HG03039 (cell line): ENCODE results near the gene VPS33B.

Experiments
- ATAC-seq: cut with Tn5 transposase; IDR thresholded peaks from one replicate; pipeline ENCODE4 v1.9.1; 2021; ENCODE audit warnings: mild to moderate bottlenecking, moderate library complexity; ENCODE audit not compliant: unreplicated experiment

Gene VPS33B

GRCh38 chr15:90953947-90954711 lies 68.3 kb downstream of the VPS33B start:
- ATAC-seq, result no peak

DNA sequence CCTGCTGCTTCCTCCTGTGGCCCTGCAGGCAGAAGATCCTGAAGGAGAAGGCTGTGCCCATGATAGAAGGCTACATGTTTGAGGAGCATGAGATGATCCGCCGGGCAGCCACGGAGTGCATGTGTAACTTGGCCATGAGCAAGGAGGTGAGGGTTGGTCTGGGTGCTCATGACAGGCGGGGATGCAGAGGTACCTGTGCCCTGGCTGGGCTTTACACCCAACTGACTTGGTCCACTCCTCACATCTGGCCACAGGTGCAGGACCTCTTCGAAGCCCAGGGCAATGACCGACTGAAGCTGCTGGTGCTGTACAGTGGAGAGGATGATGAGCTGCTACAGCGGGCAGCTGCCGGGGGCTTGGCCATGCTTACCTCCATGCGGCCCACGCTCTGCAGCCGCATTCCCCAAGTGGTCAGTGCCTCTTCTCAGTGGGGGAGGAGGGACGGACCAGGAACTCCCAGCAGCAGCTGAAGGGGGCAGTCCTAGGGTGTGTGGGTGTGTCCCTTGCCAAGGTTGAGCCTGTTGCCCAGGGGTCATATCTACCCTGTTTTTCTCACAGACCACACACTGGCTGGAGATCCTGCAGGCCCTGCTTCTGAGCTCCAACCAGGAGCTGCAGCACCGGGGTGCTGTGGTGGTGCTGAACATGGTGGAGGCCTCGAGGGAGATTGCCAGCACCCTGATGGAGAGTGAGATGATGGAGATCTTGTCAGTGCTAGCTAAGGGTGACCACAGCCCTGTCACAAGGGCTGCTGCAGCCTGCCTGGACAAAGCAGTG lies 69.3 kb downstream of the VPS33B start:
- ATAC-seq, result no peak

DNA sequence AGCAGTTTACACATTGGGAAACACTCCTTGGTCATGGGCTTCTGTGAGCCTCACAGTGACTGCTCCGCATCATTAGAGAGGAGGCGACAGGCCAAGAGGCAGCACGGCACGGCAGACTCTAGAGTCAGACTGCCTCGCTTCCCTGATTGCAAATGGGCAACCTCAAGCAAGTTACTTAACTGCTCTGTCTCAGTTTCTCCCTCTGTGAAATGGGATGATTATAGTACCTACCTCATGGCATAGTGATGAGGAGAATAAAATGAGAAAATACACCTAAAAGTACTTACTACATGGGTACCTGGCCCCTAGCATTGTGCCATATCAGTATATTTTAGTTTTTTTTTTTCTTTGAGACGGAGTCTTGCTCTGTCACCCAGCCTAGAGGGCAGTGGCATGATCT lies 71.7 kb downstream of the VPS33B start:
- ATAC-seq, result no peak

- no peak for ATAC-seq
Measured at GRCh38 chr15:90949979-90950675, 72.3 kb downstream of the VPS33B start.
